PC-9 (cell line): ENCODE data around the gene SCAF1. TPM values are rescaled to one million over a fixed set of nuclear protein-coding genes. Genes with fewer than 3 reads are reported as not detected.
"Not testable (repeated sequence)": the region's sequence is repeated elsewhere in the genome, so short reads cannot be mapped to it uniquely, and the experiment has no call there.

Experiments
- BruUV-seq: library from RNA; stranded (reverse); fragments of 400-500 nt; replicated peaks from 2 replicates; lab custom pipeline; 2021; lab: Mats Ljungman, UMichigan
- CTCF ChIA-PET: fragments of 300-600 bp; sonication (Branson Sonifier 250); formaldehyde crosslinking; loops from one replicate; lab custom pipeline; 2022; ENCODE audit warnings: antibody characterized with exemption; lab: Charles Lee
- POLR2A ChIA-PET: fragments of 300-600 bp; sonication (Branson Sonifier 250); formaldehyde crosslinking; loops from one replicate; lab custom pipeline; 2022; ENCODE audit warnings: antibody characterized with exemption; ENCODE audit not compliant: unreplicated experiment; lab: Charles Lee
- DNase-seq, 2 experiments: peaks; one replicate each; pipeline versions ENCODE4 v3.0.0 to v3.0.0-alpha.2; 2015 to 2022; ENCODE audit warnings: mixed read lengths in 1 of 2
- H2AFZ ChIP-seq: fragments of 200-600 bp; sonication (generic); 2 replicates; pipeline ENCODE4 v1.8.1; 2017; ENCODE audit warnings: antibody characterized with exemption
- H3F3A ChIP-seq: fragments of 200-600 bp; sonication (generic); 2 replicates; pipeline ENCODE4 v1.8.1; 2017; ENCODE audit warnings: antibody characterized with exemption, mild to moderate bottlenecking, low read depth; ENCODE audit not compliant: insufficient read depth
- H3K27ac ChIP-seq: fragments of 200-600 bp; sonication (generic); 2 replicates; pipeline ENCODE4 v1.6.1; 2016; ENCODE audit warnings: mixed run types
- H3K27me3 ChIP-seq: fragments of 200-600 bp; sonication (generic); 2 replicates; pipeline ENCODE4 v1.6.1; 2016; ENCODE audit warnings: low read depth, mixed run types; ENCODE audit not compliant: insufficient read depth
- H3K36me3 ChIP-seq: fragments of 200-600 bp; sonication (generic); 2 replicates; pipeline ENCODE4 v1.6.1; 2016; ENCODE audit warnings: low read depth, mixed run types
- H3K4me1 ChIP-seq: fragments of 200-600 bp; sonication (generic); replicated peaks from 2 replicates; pipeline ENCODE4 v1.6.1; 2016; ENCODE audit warnings: mixed run types; ENCODE audit not compliant: insufficient read depth
- H3K4me2 ChIP-seq: fragments of 200-600 bp; sonication (generic); 2 replicates; pipeline ENCODE4 v1.6.1; 2017; ENCODE audit warnings: mixed run types
- H3K4me3 ChIP-seq: fragments of 200-600 bp; sonication (generic); 2 replicates; pipeline ENCODE4 v1.6.1; 2016; ENCODE audit warnings: mixed run types
- H3K79me2 ChIP-seq: fragments of 200-600 bp; sonication (generic); 2 replicates; pipeline ENCODE4 v1.6.1; 2017; ENCODE audit warnings: low read depth, mixed run types
- H3K9me2 ChIP-seq: fragments of 200-600 bp; sonication (generic); 2 replicates; pipeline ENCODE4 v1.8.1; 2017; ENCODE audit warnings: mild to moderate bottlenecking; ENCODE audit not compliant: insufficient read depth
- H3K9me3 ChIP-seq: fragments of 200-600 bp; sonication (generic); 2 replicates; pipeline ENCODE4 v1.8.1; 2016; ENCODE audit warnings: low read depth; ENCODE audit not compliant: insufficient read depth
- H4K20me1 ChIP-seq: fragments of 200-600 bp; sonication (generic); 2 replicates; pipeline ENCODE4 v1.8.1; 2017; ENCODE audit not compliant: insufficient read depth
- CTCF ChIP-seq: fragments of 200-600 bp; sonication (generic); conservative IDR thresholded peaks from 2 replicates; pipeline ENCODE4 v1.6.1; 2017; ENCODE audit warnings: mixed run types, antibody characterized with exemption, mild to moderate bottlenecking, moderate library complexity
- EZH2 ChIP-seq: fragments of 200-600 bp; sonication (generic); IDR thresholded peaks from 2 replicates; pipeline ENCODE4 v1.8.0; 2017; ENCODE audit warnings: antibody characterized with exemption, low read depth
- intact Hi-C: fragments of 100-400 bp; cut with micrococcal nuclease; formaldehyde crosslinking; loops from one replicate; pipeline ENCODE4 v1.10.0; 2022; ENCODE audit not compliant: unreplicated experiment
- total RNA-seq: library from RNA; stranded (reverse); gene quantifications from 2 replicates; pipeline ENCODE4 v1.2.3, GENCODE V29; 2021

Gene SCAF1
- total RNA-seq, 1 experiment from 2014 or later = 91.3 TPM

- POLR2A ChIA-PET = no interaction called here
- Histone ChIP-seq H2AFZ (no peak overlapping the region), H3K27me3 (no peaks in the 10 kb centered on the region), H3K4me1 (peaks cover 33% of the 10 kb centered on the region), H3K4me2 (no peak overlapping the region), H3K36me3 (0 out of 2 replicates have a peak, but pooled peaks cover 10% of the 10 kb centered on the region), H3K79me2 (peaks cover 32% of the 10 kb centered on the region), H3K27ac (no peak overlapping the region), H4K20me1 (peaks cover 37% of the 10 kb centered on the region), H3K4me3 (no peak overlapping the region), H3K9me3 (no peaks in the 10 kb centered on the region), H3F3A (peaks cover 51% of the 10 kb centered on the region), H3K9me2 (no peaks in the 10 kb centered on the region)
- no peak for TF ChIP-seq EZH2
- no peak for TF ChIP-seq CTCF
- intact Hi-C loops = no loop called here
- CTCF ChIA-PET = no interaction called here
- DNase-seq = no peak
- no TSS peak for BruUV-seq
These were observed 26.1 kb upstream of the SCAF1 start for GRCh38 chr19:49615861-49616260.

GRCh38 chr19:49616532-49616931 is 25.5 kb upstream of the SCAF1 start:
- CTCF ChIA-PET = no interaction called here
- intact Hi-C loops = no loop called here

DNA sequence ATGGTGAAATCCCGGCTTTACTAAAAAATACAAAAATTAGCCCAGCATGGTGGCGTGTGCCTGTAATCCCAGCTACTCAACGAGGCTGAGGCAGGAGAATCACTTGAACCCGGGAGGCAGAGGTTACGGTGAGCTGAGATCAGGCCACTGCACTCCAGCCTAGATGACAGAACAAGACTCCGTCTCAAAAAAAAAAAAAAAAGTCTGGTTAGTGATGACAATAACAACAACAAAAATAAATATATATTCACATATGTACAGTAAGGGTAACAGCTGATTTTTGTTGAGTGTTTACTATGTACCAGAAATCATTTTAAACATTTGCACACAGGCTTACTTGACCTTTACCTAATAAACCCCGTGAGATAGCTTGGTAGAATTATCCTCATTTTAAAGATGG is 25.1 kb upstream of the SCAF1 start:
- ChIA-PET POLR2A (no interaction called here), CTCF (no interaction called here)
- Histone ChIP-seq H3K27ac (no peak overlapping the region), H3K9me3 (no peaks in the 10 kb centered on the region), H3F3A (peaks cover 50% of the 10 kb centered on the region), H3K27me3 (no peaks in the 10 kb centered on the region), H3K4me3 (no peak overlapping the region), H3K79me2 (peaks cover 26% of the 10 kb centered on the region), H3K4me2 (no peak overlapping the region), H3K36me3 (peaks cover 10% of the 10 kb centered on the region; the same call in 1 of the 2 replicates), H4K20me1 (peaks cover 30% of the 10 kb centered on the region), H3K4me1 (peaks cover 32% of the 10 kb centered on the region), H2AFZ (no peak overlapping the region), H3K9me2 (no peaks in the 10 kb centered on the region)
- intact Hi-C loops = no loop called here
- no TSS peak for BruUV-seq
- DNase-seq = no peak
- TF ChIP-seq CTCF (no peak), EZH2 (no peak)

More at GRCh38 chr19:49616532-49616931, 25.5 kb upstream of the SCAF1 start:
- H3F3A ChIP-seq = peaks cover 47% of the 10 kb centered on the region
- H3K4me2 ChIP-seq = no peak overlapping the region
- peaks cover 33% of the 10 kb centered on the region for H3K4me1 ChIP-seq
- no peak for DNase-seq
- H4K20me1 ChIP-seq = peaks cover 32% of the 10 kb centered on the region
- H3K36me3 ChIP-seq = peaks cover 5% of the 10 kb centered on the region; the same call in 1 of the 2 replicates
- H3K9me2 ChIP-seq = no peaks in the 10 kb centered on the region
- no peak overlapping the region for H3K27ac ChIP-seq
- no peak for TF ChIP-seq EZH2
- TF ChIP-seq CTCF = no peak
- peaks cover 26% of the 10 kb centered on the region for H3K79me2 ChIP-seq
- BruUV-seq = no TSS peak
- H2AFZ ChIP-seq = no peak overlapping the region
- no peaks in the 10 kb centered on the region for H3K27me3 ChIP-seq
- POLR2A ChIA-PET = no interaction called here
- H3K9me3 ChIP-seq = no peaks in the 10 kb centered on the region
- H3K4me3 ChIP-seq = no peak overlapping the region

- peaks cover 41% of the 10 kb centered on the region for H3F3A ChIP-seq
- H3K4me3 ChIP-seq, H3K9me3 ChIP-seq, H3K27me3 ChIP-seq, H2AFZ ChIP-seq, H3K9me2 ChIP-seq, H3K27ac ChIP-seq, POLR2A ChIA-PET, intact Hi-C loops, CTCF ChIA-PET, DNase-seq, H3K4me2 ChIP-seq, BruUV-seq: not testable (repeated sequence)
- H3K36me3 ChIP-seq = peaks cover 11% of the 10 kb centered on the region; the same call in 1 of the 2 replicates
- H3K79me2 ChIP-seq = peaks cover 17% of the 10 kb centered on the region
- peaks cover 23% of the 10 kb centered on the region for H3K4me1 ChIP-seq
- peaks cover 21% of the 10 kb centered on the region for H4K20me1 ChIP-seq
These were observed 24.1 kb upstream of the SCAF1 start for GRCh38 chr19:49617860-49618259.
